Stomach (tissue), 4 donors: Measurements from ENCODE around the gene CHDH.

Experiments
- CTCF ChIP-seq, 7 experiments: fragments of 450-650 bp in 4 of 7; fragments of 200-600 bp in 3 of 7; sonication (generic) in 3 of 7; IDR thresholded peaks; one replicate each; pipeline ENCODE4 v1.5.1; 2016 to 2019; ENCODE audit warnings: antibody characterized with exemption in 7 of 7, control low read depth in 2 of 7, mild to moderate bottlenecking in 1 of 7
- EP300 ChIP-seq: sonication (generic); formaldehyde crosslinking; IDR thresholded peaks from one replicate; pipeline ENCODE4 v1.6.1; 2017; ENCODE audit warnings: antibody characterized with exemption
- POLR2A ChIP-seq, 4 donors: fragments of 450-650 bp; IDR thresholded peaks; one replicate each; pipeline ENCODE4 v1.6.1; 2016; ENCODE audit warnings: antibody characterized with exemption in 4 of 4, control low read depth in 2 of 4, mild to moderate bottlenecking in 1 of 4, moderate library complexity in 1 of 4
- POLR2AphosphoS5 ChIP-seq, 3 donors: sonication (generic); formaldehyde crosslinking; IDR thresholded peaks; one replicate each; pipeline ENCODE4 v1.6.1; 2016; ENCODE audit warnings: antibody characterized with exemption in 3 of 3

- TF ChIP-seq EP300 (no peak), POLR2AphosphoS5 (IDR thresholded peaks at IDR 0.05) (no peak), CTCF (IDR thresholded peaks at IDR 0.05) (no peak), POLR2A (IDR thresholded peaks at IDR 0.05) (no peak)
These were observed 66.0 kb downstream of the CHDH start for GRCh38 chr3:53780171-53780570.
